HUES48 (cell line): ENCODE data around the gene BCAR3.

Source experiments
- H3K27ac ChIP-seq: one replicate; pipeline ENCODE4 v1.7.0; 2013; ENCODE audit warnings: low read depth, low read length, inconsistent platforms
- H3K27me3 ChIP-seq: 2 replicates; pipeline ENCODE4 v1.6.1; 2013; ENCODE audit warnings: mild to moderate bottlenecking, low read length; ENCODE audit not compliant: control insufficient read depth, insufficient read depth
- H3K36me3 ChIP-seq: 2 replicates; pipeline ENCODE4 v1.6.1; 2013; ENCODE audit warnings: low read length; ENCODE audit not compliant: control insufficient read depth, insufficient read depth
- H3K4me1 ChIP-seq: 2 replicates; pipeline ENCODE4 v1.6.1; 2013; ENCODE audit warnings: mild to moderate bottlenecking, low read length; ENCODE audit not compliant: control insufficient read depth, insufficient read depth
- H3K4me3 ChIP-seq: 2 replicates; pipeline ENCODE4 v1.5.1; 2013; ENCODE audit warnings: mild to moderate bottlenecking, low read depth, low read length
- H3K9ac ChIP-seq: 2 replicates; pipeline ENCODE4 v1.6.1; 2013; ENCODE audit warnings: mild to moderate bottlenecking, low read depth, low read length, moderate library complexity
- H3K9me3 ChIP-seq: 2 replicates; pipeline ENCODE4 v1.6.1; 2013; ENCODE audit warnings: low read length; ENCODE audit not compliant: control insufficient read depth, insufficient read depth

BCAR3 gene

DNA sequence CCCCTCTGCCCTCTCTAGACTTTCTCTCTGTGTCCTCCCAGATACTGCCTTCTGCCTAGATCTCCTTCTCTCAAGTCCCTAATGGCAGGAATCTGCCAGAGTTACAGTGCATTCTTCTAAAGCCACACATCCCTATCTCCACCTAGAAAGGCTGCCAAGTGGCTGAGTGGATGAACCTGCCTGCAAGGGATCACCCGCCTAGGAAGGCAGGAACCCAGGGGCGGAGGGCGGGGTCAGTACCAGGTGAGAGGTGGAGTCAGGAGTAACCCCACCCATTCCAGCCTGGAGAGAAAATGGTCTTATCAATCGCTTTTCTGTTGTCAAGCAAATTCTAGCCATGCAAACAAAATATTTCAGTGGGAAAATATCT, 60.8 kb downstream of the BCAR3 start:
- Histone ChIP-seq H3K36me3 (no peaks in the 10 kb centered on the region), H3K27ac (no peak overlapping the region), H3K4me3 (no peak overlapping the region), H3K4me1 (peaks cover 30% of the 10 kb centered on the region), H3K9me3 (no peaks in the 10 kb centered on the region), H3K9ac (no peak overlapping the region), H3K27me3 (no peaks in the 10 kb centered on the region)

DNA sequence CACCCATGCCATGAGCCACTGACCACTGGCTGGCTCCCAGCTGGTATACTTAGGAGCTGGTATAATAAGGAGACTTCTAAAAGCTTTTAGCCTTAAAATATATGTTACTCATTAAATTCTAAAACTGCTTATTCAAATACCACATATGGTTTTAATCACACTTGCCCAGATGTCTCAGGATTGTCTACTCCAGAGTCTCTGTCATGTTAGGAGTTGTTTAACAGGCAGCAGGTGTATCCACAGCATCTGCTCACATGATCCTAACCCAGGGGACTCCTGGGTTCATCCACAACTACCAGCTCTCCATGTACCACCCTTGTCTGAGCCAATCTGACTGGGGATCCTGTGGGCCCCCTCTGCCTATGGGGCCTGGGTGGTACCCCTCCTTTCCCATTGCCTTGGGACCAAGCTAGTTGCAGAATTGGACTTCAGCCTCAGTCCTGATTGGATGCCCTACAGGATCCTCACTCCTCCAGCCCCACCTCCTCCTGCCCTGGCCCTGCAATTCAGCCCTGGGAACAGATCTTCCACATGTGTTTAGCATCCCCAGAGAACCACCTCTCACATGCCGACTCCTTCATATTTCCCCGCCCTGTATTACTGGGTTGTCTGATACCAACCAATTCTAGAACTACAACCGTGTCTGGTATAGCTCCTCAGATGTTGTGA, 61.3 kb downstream of the BCAR3 start:
- H3K9me3 ChIP-seq = no peaks in the 10 kb centered on the region
- peaks cover 35% of the 10 kb centered on the region for H3K4me1 ChIP-seq
- H3K36me3 ChIP-seq = no peaks in the 10 kb centered on the region
- no peak overlapping the region for H3K4me3 ChIP-seq
- no peak overlapping the region for H3K9ac ChIP-seq
- H3K27ac ChIP-seq = no peak overlapping the region
- no peaks in the 10 kb centered on the region for H3K27me3 ChIP-seq

DNA sequence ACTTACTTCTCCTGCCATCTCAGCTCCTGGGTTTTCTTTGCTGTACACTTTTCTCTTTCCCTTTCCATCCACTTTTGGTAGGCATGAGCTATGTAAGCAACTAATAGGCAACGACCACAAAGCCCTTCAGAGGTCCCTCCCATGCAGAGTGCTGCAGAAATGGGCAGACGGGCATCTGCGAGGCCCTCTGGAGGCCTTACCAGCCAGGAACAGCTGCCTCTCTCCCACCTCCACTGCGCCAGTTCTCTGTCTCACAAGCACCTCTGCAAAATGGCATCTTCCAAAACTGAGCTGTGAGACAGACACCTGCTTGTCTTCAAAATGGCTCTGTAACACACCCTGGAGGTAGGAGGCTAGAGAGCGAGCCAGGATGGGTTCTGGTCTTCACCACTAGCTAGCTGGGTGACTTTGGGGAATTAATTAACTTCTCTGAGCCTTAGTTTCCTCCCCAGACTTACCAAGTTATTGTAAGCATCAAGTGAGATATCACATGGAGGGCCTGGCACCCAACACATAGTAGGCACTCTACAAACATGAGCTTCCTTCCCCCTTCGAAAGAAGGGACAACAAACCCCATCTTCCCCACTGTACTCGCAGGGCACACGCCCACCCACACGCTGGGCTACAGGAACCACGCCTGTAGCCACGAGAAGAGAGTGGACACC, 62.0 kb downstream of the BCAR3 start:
- H3K4me1 ChIP-seq = peaks cover 41% of the 10 kb centered on the region
- no peaks in the 10 kb centered on the region for H3K27me3 ChIP-seq
- H3K9ac ChIP-seq = no peak overlapping the region
- H3K4me3 ChIP-seq = no peak overlapping the region
- H3K9me3 ChIP-seq = no peaks in the 10 kb centered on the region
- no peak overlapping the region for H3K27ac ChIP-seq
- H3K36me3 ChIP-seq = no peaks in the 10 kb centered on the region

DNA sequence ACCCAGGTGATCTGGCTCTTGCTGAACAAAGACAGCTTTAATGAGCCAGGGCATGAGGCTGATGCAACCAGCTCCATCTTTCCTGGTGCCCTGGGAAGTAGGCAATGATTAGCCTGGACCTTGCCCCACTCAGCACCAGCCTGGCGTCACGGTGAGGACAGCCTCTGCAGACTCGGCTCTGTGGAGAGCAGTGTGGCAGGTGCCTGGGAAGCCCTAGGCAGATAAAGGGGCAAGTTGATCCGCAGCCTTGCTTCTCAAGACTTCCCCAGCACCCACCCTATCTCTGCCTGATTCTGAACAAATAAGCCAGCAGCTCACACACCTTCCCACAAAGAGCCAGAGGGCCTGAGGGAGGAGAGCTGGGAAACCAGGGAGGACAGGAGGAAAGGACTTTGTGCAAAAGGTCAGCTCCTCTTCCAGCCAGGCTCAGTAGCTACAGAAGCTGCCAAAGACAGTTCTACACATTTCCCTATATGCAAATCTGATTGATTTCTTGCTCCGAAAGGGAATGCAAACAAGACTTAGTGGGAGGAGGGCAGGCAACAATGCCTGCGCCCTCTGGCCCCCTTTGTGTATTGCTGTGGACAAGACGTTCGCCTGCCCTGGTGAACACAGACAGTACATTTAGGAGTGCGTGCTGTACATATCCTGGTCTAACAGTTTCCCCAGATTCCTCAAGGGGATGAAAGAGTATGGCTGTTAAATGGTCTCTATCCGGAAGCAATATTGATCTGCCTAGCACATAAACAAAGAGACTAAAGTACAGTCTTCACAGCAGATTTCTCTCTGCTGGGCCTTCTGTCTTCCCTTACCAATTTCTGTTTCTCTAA, 63.8 kb downstream of the BCAR3 start:
- H3K4me3 ChIP-seq = no peak overlapping the region
- H3K27ac ChIP-seq = peak overlapping the region; percentile 95
- H3K36me3 ChIP-seq = no peaks in the 10 kb centered on the region
- no peaks in the 10 kb centered on the region for H3K9me3 ChIP-seq
- no peaks in the 10 kb centered on the region for H3K27me3 ChIP-seq
- peaks cover 56% of the 10 kb centered on the region for H3K4me1 ChIP-seq
- H3K9ac ChIP-seq = 0 out of 2 replicates have a peak overlapping the region, but pooled peaks have one; percentile 31

DNA sequence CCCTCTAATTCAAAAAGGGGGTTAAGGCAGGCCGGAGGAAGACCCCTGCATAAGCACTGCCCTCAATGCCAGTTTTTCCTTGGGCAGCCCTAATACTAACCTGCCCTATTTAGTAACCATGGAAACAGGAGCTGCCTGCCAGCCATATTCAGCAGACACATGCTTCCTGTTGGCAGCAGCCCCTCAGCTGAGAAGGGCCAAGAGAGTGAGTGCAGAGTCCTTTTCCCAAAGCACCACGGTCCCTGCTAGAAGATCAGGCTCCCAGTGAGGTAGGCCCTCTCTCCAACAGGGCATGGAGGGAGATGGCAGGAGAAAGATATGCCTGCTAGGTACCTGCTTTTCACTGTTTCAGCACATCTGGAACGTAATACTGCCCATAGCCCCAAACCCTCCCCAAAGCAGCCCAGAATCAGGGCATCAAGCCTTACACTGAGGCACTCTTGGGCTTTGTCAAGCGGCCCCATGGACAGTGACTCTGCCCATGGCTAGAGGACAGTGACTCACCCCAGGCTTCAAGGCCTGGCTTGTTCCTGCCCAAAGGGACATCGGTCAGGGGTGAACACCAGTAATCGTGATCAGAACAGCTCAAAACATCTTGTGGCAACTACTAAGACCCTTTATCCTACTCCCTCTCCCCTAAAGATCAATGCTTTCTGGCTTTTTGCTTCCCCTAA, 64.5 kb downstream of the BCAR3 start:
- Histone ChIP-seq H3K36me3 (no peaks in the 10 kb centered on the region), H3K9ac (0 out of 2 replicates have a peak overlapping the region, but pooled peaks have one; percentile 31), H3K9me3 (no peaks in the 10 kb centered on the region), H3K4me3 (no peak overlapping the region), H3K27me3 (no peaks in the 10 kb centered on the region), H3K27ac (peak overlapping the region; percentile 95), H3K4me1 (peaks cover 54% of the 10 kb centered on the region)

DNA sequence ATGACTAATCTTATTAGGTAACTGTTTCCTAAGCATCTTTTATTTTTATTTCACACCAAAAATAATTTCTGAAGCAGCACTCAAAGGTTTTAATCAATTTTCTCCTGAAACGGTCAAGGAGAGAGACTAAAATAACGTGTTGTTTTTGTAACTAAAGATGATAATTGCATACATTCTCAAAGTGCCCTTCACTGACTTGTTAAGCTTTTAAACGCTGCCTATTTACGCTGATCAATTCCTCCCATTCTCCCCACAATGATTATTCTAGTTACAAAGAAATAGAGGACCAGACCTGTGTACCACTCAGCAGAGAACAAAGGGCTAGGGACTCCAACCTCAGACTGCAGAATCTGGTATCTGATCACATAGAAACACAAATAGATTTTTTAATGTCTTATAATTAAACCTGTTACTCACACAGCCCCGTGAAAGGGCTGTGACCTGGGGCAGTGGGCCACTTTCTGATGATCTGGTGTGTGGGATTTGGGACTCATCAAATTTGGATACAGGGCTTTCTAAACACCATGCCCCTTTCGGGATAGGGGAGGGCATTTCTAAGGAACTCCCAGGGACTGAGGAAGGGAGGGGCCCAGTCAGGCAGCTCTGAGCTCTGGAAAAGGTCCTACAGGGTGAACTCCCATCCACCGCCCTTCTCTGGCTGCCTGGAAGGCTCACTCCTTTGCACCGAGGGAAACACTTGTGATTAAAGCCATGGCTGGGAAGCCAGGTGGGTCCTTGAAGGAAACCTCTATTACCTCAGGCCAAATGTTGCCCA, 65.2 kb downstream of the BCAR3 start:
- Histone ChIP-seq H3K4me3 (no peak overlapping the region), H3K9me3 (no peaks in the 10 kb centered on the region), H3K36me3 (no peaks in the 10 kb centered on the region), H3K9ac (peak overlapping the region; percentile 20; the same call in 1 of the 2 replicates), H3K4me1 (peaks cover 54% of the 10 kb centered on the region), H3K27me3 (no peaks in the 10 kb centered on the region), H3K27ac (peak overlapping the region; percentile 95)

DNA sequence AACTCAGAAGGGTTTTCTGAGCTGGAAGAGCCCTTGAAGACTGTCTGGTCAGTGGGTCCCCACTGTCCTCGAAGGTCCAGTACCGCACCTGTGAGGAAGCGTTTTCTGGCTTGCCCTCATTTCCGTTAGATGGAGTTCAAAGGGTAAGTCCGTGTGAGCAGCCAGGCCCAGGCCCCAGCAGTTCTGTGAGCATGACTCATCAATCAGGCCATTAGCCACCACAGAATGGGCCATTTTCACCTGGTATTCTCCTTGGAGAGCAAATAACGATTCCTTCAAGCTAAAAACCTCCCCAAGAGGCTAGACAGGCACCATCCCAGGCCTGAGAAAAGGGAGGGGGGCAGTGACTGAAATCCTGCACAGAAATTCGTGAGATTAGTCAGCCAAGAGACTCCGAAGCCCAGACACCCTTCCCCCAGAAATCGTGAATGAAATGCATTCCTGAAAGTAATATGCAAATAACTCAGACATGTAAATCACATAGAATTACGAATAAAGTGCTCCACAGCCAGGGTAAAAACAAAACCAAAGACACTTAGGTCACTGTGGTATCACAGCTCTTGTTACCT, 66.0 kb downstream of the BCAR3 start:
- Histone ChIP-seq H3K4me1 (peaks cover 54% of the 10 kb centered on the region), H3K36me3 (no peaks in the 10 kb centered on the region), H3K9me3 (no peaks in the 10 kb centered on the region), H3K9ac (no peak overlapping the region; the same call in 1 of the 2 replicates), H3K27ac (peak overlapping the region; percentile 95), H3K4me3 (no peak overlapping the region), H3K27me3 (no peaks in the 10 kb centered on the region)

DNA sequence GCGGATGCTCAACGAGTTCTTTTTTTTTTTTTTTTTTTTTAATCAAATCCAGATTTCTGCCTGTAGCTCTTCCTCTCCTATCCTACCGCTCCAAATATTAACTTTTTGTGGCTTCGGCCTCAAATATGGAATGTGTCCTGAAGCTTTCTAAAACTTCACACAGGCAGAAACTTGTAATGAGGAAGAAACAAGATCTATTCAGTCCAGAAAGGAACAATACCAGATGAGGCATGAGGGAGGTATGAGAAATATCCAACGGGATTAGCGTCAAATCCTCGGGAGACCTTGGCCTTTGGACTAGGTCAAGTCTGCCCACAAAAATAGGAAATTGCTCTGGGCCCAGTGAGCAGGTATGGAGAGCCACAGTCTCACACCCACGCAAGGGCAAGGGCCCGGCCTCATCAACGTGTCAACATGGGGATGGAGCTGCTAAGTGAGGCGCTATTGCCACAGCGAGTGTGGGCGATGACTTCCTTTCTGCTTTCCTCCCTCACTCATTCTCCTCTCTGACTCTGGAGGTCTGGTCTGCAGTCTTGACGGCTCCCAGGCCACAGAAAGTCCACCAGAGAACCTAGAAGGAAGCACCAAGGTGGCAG, 66.6 kb downstream of the BCAR3 start:
- no peak overlapping the region for H3K9ac ChIP-seq

DNA sequence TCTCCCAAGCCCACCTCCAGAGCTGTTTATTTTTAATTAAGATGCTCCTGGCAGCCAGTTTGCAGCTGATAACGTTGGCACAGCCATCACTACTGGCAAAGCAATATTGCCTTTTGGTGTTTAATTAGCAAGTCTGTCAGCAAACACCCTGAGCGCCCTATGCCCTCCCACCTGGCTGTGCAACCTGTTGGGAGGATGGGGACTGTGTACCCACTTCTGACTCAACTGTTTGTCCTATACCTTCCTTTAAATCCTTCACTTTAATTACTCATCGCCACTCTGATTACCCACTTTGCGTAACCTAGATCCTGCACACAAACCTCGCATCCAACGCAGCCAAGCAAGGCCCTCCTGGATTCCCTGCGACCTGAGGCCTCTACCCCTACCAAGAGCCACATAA, 67.1 kb downstream of the BCAR3 start:
- no peaks in the 10 kb centered on the region for H3K27me3 ChIP-seq
- no peak overlapping the region for H3K9ac ChIP-seq
- H3K36me3 ChIP-seq = no peaks in the 10 kb centered on the region
- H3K4me3 ChIP-seq = no peak overlapping the region
- no peaks in the 10 kb centered on the region for H3K9me3 ChIP-seq
- peak overlapping the region; percentile 48 for H3K27ac ChIP-seq
- H3K4me1 ChIP-seq = peaks cover 55% of the 10 kb centered on the region

More for the DNA sequence above, 66.6 kb downstream of the BCAR3 start:
- no peaks in the 10 kb centered on the region for H3K36me3 ChIP-seq
- H3K4me1 ChIP-seq = peaks cover 54% of the 10 kb centered on the region
- H3K4me3 ChIP-seq = no peak overlapping the region
- peak overlapping the region; percentile 95 for H3K27ac ChIP-seq
- no peaks in the 10 kb centered on the region for H3K27me3 ChIP-seq
- H3K9me3 ChIP-seq = no peaks in the 10 kb centered on the region

DNA sequence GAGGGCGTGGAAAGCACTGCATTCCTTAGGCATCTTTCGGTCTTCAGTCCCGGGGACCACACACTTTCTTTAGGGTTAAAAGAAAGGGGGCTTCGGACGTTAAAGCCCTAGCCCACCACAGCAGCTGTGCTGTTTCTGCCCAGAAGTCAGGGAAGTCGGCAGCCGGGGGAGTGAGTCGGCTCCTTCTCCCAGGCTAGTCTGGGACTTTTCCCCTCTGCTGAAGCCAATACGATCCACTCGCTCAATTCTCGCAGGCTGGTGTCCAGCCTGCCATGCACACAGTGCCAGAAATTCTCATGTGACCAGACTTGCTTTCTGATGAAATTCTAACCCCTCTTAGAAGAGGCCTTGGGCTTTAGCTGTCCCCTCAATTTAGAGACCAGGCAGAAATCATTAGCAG, 67.7 kb downstream of the BCAR3 start:
- Histone ChIP-seq H3K4me3 (no peak overlapping the region), H3K27me3 (no peaks in the 10 kb centered on the region), H3K9ac (no peak overlapping the region), H3K36me3 (no peaks in the 10 kb centered on the region), H3K27ac (peak overlapping the region; percentile 48), H3K4me1 (peaks cover 61% of the 10 kb centered on the region), H3K9me3 (no peaks in the 10 kb centered on the region)
